ENCODE measurements around the gene NELL1. TPM values are rescaled to one million over a fixed set of nuclear protein-coding genes. Genes with fewer than 3 reads are reported as not detected.

The NELL1 gene
- total and polyA plus RNA-seq, 2 donors (not counting 3 experiments of a cell fraction or from before 2014, with no cell fraction given): not detected

- Histone ChIP-seq H3K79me2 (ENCODE audit: control insufficient read depth, insufficient read depth, low read length) (no peaks in the 10 kb centered on the region), H3K4me1 (ENCODE audit: control insufficient read depth, extremely low read depth, insufficient read depth, low read length) (no peaks in the 10 kb centered on the region), H3K4me2 (ENCODE audit: insufficient read depth, low read length) (no peak overlapping the region), H3K27ac (ENCODE audit: insufficient read depth, low read depth, low read length) (no peak overlapping the region), H3K27me3 (ENCODE audit: control insufficient read depth in 2 of 2, insufficient read depth in 2 of 2, low read length in 2 of 2) (no peaks in the 10 kb centered on the region), H3K9ac (replicated peaks; ENCODE audit: extremely low read depth, insufficient read depth, low read length) (no peak overlapping the region), H3K9me1 (replicated peaks; ENCODE audit: control insufficient read depth, extremely low read depth, insufficient read depth, low read length) (no peaks in the 10 kb centered on the region), H2AFZ (ENCODE audit: low read depth, low read length) (no peak overlapping the region), H3K36me3 (ENCODE audit: control insufficient read depth in 2 of 2, extremely low read depth in 1 of 2, insufficient read depth in 2 of 2, low read length in 2 of 2) (no peaks in the 10 kb centered on the region), H4K20me1 (replicated peaks; ENCODE audit: control insufficient read depth, extremely low read depth, insufficient read depth, low read length) (no peaks in the 10 kb centered on the region), H3K4me3 (replicated peaks in 1 of 3; ENCODE audit: insufficient read depth in 1 of 3, low read depth in 1 of 3, low read length in 3 of 3) (no peak overlapping the region), H3K9me3 (replicated peaks; ENCODE audit: control insufficient read depth, insufficient read depth, low read length) (no peaks in the 10 kb centered on the region)
- no peak for TF ChIP-seq MAX (IDR thresholded peaks at IDR 0.05; ENCODE audit: insufficient read depth, insufficient read length)
- FAIRE-seq (no peak), DNase-seq (ENCODE audit: low read depth, low spot score) (no peak)
- ChIA-PET CTCF (no interaction called here), POLR2A (no interaction called here)
- dilution Hi-C loops (cut with MboI; ENCODE audit: extremely low pct_ligation_motif_present, low sequenced_read_pairs) (no loop called here), intact Hi-C loops (cut with micrococcal nuclease) (no loop called here)
- no TSS peak for BruUV-seq (replicated peaks)
Measured at GRCh38 chr11:20661445-20661844, 7.9 kb upstream of the NELL1 start.

- TF ChIP-seq EZH2 (IDR thresholded peaks at IDR 0.05; ENCODE audit: borderline replicate concordance, low read depth, low read length, severe bottlenecking) (no peak), MYC (IDR thresholded peaks at IDR 0.05; ENCODE audit: low read depth, low read length) (no peak), JUN (IDR thresholded peaks at IDR 0.05; ENCODE audit: borderline replicate concordance, insufficient read depth, insufficient read length, low read depth) (no peak), MAX (IDR thresholded peaks at IDR 0.05; ENCODE audit: insufficient read depth, insufficient read length) (no peak), POLR2AphosphoS5 (IDR thresholded peaks at IDR 0.05; ENCODE audit: insufficient read depth, low read depth, low read length) (no peak), CTCF (IDR thresholded peaks at IDR 0.05; ENCODE audit: extremely low read depth in 1 of 2, insufficient read depth in 1 of 2, low read depth in 1 of 2, low read length in 2 of 2) (no peak), POLR2A (IDR thresholded peaks at IDR 0.05; ENCODE audit: low read depth, low read length) (no peak), GATA2 (IDR thresholded peaks at IDR 0.05; ENCODE audit: insufficient read depth, insufficient read length, low read depth, low read length) (no peak), FOS (IDR thresholded peaks at IDR 0.05; ENCODE audit: borderline replicate concordance, insufficient read depth, low read length) (no peak)
- intact Hi-C loops (cut with micrococcal nuclease): no loop called here
- FAIRE-seq (no peak), DNase-seq (ENCODE audit: low read depth, low spot score) (no peak)
- H2AFZ ChIP-seq (ENCODE audit: low read depth, low read length): no peak overlapping the region
- H3K4me3 ChIP-seq (replicated peaks in 1 of 3; ENCODE audit: insufficient read depth in 1 of 3, low read depth in 1 of 3, low read length in 3 of 3): no peak overlapping the region
- no TSS peak for BruUV-seq (replicated peaks)
- H3K27ac ChIP-seq (ENCODE audit: insufficient read depth, low read depth, low read length): no peak overlapping the region
- H4K20me1 ChIP-seq (replicated peaks; ENCODE audit: control insufficient read depth, extremely low read depth, insufficient read depth, low read length): no peaks in the 10 kb centered on the region
- H3K9ac ChIP-seq (replicated peaks; ENCODE audit: extremely low read depth, insufficient read depth, low read length): no peak overlapping the region
- POLR2A ChIA-PET: no interaction called here
- no peaks in the 10 kb centered on the region for H3K36me3 ChIP-seq (ENCODE audit: control insufficient read depth in 2 of 2, extremely low read depth in 1 of 2, insufficient read depth in 2 of 2, low read length in 2 of 2)
- H3K9me3 ChIP-seq (replicated peaks; ENCODE audit: control insufficient read depth, insufficient read depth, low read length): no peaks in the 10 kb centered on the region
- H3K27me3 ChIP-seq (ENCODE audit: control insufficient read depth in 2 of 2, insufficient read depth in 2 of 2, low read length in 2 of 2): no peaks in the 10 kb centered on the region
- dilution Hi-C loops (cut with MboI; ENCODE audit: extremely low pct_ligation_motif_present, low sequenced_read_pairs): no loop called here
- no peaks in the 10 kb centered on the region for H3K9me1 ChIP-seq (replicated peaks; ENCODE audit: control insufficient read depth, extremely low read depth, insufficient read depth, low read length)
- H3K4me2 ChIP-seq (ENCODE audit: insufficient read depth, low read length): no peak overlapping the region
- CTCF ChIA-PET: no interaction called here
- H3K79me2 ChIP-seq (ENCODE audit: control insufficient read depth, insufficient read depth, low read length): no peaks in the 10 kb centered on the region
- no peaks in the 10 kb centered on the region for H3K4me1 ChIP-seq (ENCODE audit: control insufficient read depth, extremely low read depth, insufficient read depth, low read length)
Measured at GRCh38 chr11:20661850-20662249, 7.5 kb upstream of the NELL1 start.

All from endothelial cell of umbilical vein (primary cell).